Right lobe of liver (tissue), 4 donors: Measurements from ENCODE around the gene GLYR1.

ENCODE experiments used
- POLR2A ChIP-seq: fragments of 450-650 bp; IDR thresholded peaks from one replicate; pipeline ENCODE4 v1.6.1; 2017; ENCODE audit warnings: antibody characterized with exemption, mild to moderate bottlenecking
- TF ChIP-seq, protein P1 (sequence below), 4 donors: fragments of 200-600 bp in 3 of 4; fragments of 450-650 bp in 1 of 4; IDR thresholded peaks; one replicate each; pipeline versions ENCODE4 v1.5.1 to v1.8.0; 2016 to 2022; ENCODE audit warnings: antibody characterized with exemption in 4 of 4, mild to moderate bottlenecking in 2 of 4
- donor health status: DM: no; HTN: no; CAD: no.
- donor health status: DM: no; HTN: no; CAD: no.
- donor health status: DM: no; HTN: yes; CAD: no.

DNA sequence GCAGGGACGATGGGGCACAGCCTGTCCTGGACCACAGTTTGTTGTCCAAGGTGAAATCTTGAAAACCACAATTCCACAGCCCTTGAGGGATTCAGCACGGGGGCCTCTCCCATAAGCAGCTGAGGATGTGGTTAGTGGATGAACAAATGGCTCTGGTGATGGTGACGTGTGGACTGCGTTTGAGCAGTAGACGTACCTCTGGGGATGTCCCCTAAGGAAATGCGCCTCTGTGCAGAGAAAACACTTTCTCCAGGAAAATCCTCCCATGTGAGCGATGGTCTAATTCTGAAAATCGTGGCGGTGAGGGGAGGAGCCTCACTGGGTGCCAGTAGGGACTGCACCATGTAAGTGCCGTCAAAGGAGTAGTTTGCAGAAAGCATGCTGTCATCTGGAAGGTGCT is 56.2 kb downstream of the GLYR1 start:
- no peak for TF ChIP-seq POLR2A
- TF ChIP-seq, protein P1, sequence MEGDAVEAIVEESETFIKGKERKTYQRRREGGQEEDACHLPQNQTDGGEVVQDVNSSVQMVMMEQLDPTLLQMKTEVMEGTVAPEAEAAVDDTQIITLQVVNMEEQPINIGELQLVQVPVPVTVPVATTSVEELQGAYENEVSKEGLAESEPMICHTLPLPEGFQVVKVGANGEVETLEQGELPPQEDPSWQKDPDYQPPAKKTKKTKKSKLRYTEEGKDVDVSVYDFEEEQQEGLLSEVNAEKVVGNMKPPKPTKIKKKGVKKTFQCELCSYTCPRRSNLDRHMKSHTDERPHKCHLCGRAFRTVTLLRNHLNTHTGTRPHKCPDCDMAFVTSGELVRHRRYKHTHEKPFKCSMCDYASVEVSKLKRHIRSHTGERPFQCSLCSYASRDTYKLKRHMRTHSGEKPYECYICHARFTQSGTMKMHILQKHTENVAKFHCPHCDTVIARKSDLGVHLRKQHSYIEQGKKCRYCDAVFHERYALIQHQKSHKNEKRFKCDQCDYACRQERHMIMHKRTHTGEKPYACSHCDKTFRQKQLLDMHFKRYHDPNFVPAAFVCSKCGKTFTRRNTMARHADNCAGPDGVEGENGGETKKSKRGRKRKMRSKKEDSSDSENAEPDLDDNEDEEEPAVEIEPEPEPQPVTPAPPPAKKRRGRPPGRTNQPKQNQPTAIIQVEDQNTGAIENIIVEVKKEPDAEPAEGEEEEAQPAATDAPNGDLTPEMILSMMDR (IDR thresholded peaks at IDR 0.05), result no peak
